KOPT-K1 (cell line): ENCODE measurements around the gene LHPP.

Source experiments
- H3K27ac ChIP-seq: fragments of 200-600 bp; sonication (generic); 2 replicates; pipeline ENCODE4 v1.5.1; 2016; ENCODE audit warnings: antibody characterized with exemption, mild to moderate bottlenecking, low read depth, low read length; ENCODE audit not compliant: poor library complexity, severe bottlenecking
- H3K36me3 ChIP-seq: fragments of 200-600 bp; sonication (generic); 2 replicates; pipeline ENCODE4 v1.5.1; 2017; ENCODE audit warnings: antibody characterized with exemption, mild to moderate bottlenecking, low read length, moderate library complexity; ENCODE audit not compliant: insufficient read depth
- H3K9me3 ChIP-seq: fragments of 200-600 bp; sonication (generic); 2 replicates; pipeline ENCODE4 v1.5.1; 2017; ENCODE audit warnings: antibody characterized with exemption, low read length, mild to moderate bottlenecking; ENCODE audit not compliant: insufficient read depth, poor library complexity, severe bottlenecking

LHPP gene

GRCh38 chr10:124458889-124459288 is 2.7 kb upstream of the LHPP start:
- Histone ChIP-seq H3K36me3 (no peaks in the 10 kb centered on the region), H3K27ac (no peak overlapping the region), H3K9me3 (no peaks in the 10 kb centered on the region)

DNA sequence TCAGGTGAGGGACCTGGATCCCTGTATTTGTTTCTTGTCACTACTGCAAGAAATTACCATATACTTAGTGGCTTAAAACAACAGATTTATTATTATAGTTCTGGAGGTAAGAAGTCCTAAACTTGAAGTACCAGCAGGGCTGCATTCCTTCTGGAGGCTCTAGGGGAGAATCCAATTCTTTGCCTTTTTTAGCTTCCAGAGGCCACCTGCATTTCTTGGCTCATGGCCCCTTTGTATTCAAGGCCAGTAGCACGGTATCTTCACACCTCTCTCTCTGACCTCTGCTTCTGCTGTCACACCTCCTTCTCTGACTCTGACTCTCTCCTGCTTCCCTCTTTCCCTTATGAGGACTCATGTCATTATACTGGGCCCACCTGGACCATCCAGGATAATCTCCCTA is 2.2 kb upstream of the LHPP start:
- H3K27ac ChIP-seq = no peak overlapping the region
- no peaks in the 10 kb centered on the region for H3K9me3 ChIP-seq
- no peaks in the 10 kb centered on the region for H3K36me3 ChIP-seq

DNA sequence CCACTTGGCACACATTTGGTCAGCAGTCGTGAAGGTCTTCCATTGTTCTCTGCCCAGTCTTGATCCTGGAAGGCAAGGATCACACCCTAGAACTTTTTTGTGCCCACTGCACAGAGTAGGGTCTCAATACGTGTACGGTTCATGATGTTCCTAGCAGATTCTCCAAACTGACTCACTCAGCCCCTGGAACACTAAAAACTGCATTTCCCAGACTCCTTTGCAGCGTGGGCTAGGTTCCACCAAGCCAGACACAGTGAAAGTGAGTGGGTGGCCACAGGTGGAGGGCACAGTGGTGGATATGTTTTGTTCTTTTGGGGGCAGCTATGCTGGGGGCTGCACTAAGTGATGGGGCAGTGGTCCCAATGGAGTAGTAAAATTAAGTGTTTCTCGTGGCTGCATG is 1.5 kb upstream of the LHPP start:
- H3K27ac ChIP-seq = no peak overlapping the region
- no peaks in the 10 kb centered on the region for H3K36me3 ChIP-seq
- no peaks in the 10 kb centered on the region for H3K9me3 ChIP-seq

DNA sequence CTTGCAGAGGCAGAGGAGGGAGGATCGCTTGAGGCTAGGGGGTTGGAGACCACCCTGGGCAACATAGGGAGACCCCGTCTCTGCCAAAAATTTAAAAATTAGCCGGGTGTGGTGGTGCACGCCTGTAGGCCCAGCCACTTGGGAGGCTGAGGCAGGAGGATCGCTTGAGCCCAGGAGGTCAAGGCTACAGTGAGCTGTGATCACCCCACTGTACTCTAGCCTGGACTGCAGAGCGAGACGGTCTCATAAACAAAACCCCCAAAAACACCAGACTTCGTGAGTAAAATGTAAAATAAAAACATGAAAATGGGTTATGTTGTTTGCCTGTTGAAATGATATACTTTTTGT is 699 bp downstream of the LHPP start:
- Histone ChIP-seq H3K36me3 (no peaks in the 10 kb centered on the region), H3K9me3 (no peaks in the 10 kb centered on the region), H3K27ac (peak overlapping the region; percentile 65)

DNA sequence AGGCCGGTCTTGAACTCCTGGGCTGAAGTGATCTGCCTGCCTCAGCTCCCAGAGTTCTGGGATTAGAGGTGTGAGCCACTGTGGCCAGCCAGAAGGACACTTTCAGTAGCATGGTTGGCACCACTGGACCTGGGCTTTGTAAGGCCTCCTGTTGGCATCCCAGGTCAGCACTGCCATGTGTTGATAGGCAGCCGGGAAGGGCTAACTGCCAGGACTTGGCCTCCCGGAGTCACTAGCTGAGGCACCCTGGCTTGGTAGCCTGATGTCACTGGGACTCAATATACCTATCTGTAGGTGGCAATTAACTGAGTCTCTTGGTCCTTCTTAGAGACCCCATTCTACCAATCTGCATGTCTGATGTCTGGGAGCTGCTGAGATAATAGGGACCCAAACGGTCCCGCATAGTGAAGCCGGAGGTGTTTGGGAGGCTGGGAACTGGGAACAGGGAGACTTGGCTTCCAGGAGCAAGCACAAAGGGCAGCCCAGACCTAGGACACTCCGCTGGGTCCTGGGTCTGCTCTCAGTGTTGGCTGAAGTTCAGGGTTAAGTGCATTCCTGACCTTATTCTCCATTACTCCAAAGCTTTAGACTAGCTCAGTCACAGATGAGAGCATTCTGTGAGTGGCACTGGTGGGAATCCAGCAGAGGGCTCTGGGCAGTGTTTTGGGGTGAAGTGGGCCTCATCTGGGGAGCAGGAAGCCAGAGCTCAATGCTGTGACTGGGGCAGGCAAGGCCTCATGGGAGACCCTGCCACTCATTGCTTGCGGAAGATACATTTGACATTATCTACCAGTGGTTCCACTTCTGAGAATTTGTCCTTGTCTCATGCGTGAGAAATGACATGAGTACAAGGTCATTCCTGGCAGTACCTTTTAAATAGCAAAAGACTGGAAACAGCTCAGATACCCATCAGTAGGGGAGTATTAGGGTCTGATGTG is 2.7 kb downstream of the LHPP start:
- Histone ChIP-seq H3K36me3 (no peaks in the 10 kb centered on the region), H3K9me3 (no peaks in the 10 kb centered on the region), H3K27ac (no peak overlapping the region)

DNA sequence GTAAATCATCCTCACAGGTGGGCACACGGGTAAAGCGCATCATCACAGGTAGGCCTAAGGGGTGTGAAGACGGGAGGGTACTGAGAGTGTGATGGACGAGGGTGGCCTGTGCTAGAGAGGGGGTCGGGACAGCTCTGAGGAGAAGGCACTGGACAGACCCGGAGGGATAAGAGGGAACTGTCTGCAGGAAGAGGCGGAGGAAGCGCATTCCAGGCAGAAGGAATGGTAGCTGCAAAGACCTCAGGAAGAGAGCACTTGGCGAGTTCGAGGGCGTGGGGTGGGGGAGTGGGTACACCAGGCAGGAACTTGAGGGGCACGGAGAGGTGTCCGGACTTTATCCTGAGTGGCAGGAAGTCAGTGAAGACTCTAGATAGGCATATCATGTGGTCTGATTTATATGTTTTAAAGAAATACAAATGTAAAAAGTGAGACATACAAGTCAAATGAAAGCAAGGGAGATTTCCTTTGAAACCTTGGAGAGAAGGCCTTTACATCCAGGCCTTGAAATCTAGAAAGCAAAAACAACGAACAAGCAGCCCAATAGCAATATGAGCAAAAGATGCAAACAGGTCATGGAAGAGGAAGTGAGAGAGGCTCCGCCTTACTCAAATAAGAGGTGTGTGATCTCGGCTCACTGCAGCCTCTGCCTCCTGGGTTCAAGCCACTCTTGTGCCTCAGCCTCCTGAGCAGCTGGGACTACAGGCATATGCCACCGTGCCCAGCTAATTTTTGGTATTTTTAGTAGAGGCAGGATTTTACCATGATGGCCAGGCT is 3.6 kb downstream of the LHPP start:
- Histone ChIP-seq H3K9me3 (no peaks in the 10 kb centered on the region), H3K27ac (no peak overlapping the region), H3K36me3 (no peaks in the 10 kb centered on the region)

- Histone ChIP-seq H3K27ac (no peak overlapping the region), H3K9me3 (no peaks in the 10 kb centered on the region), H3K36me3 (no peaks in the 10 kb centered on the region)
Measured at GRCh38 chr10:124465777-124466488, 4.3 kb downstream of the LHPP start.

GRCh38 chr10:124467165-124467564 is 5.5 kb downstream of the LHPP start:
- Histone ChIP-seq H3K27ac (no peak overlapping the region), H3K36me3 (no peaks in the 10 kb centered on the region), H3K9me3 (no peaks in the 10 kb centered on the region)

GRCh38 chr10:124468624-124469023 is 7.0 kb downstream of the LHPP start:
- Histone ChIP-seq H3K36me3 (no peaks in the 10 kb centered on the region), H3K9me3 (no peaks in the 10 kb centered on the region), H3K27ac (no peak overlapping the region)

DNA sequence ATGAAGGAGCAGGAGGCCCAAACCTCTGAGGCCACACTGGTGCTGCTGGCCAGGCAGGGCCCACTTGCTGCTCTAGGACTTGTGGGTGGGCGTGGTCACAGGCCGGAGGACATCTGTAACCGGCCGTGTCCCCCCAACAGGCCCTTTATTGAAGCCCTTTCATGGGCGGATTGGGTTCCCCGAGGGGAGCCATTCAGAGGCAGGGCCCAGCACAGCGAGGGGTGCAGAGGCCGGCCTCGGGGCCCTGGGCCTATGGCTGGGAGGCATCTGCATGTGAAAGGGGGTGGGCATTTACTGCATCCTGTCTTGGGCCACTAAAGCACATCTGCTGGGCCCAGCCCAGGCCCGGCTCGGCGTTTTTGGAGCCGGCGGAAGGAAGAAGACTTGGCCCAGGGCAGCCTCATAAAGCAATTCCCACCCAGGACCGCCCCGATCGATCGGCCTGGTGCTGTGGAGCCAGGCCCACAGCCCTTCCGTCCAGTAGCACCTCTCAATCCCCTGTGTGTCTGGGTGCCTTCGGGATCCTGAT is 8.4 kb downstream of the LHPP start:
- no peaks in the 10 kb centered on the region for H3K9me3 ChIP-seq
- H3K36me3 ChIP-seq = no peaks in the 10 kb centered on the region
- no peak overlapping the region for H3K27ac ChIP-seq

GRCh38 chr10:124470544-124471434 is 9.2 kb downstream of the LHPP start:
- Histone ChIP-seq H3K27ac (no peak overlapping the region), H3K9me3 (no peaks in the 10 kb centered on the region), H3K36me3 (no peaks in the 10 kb centered on the region)

DNA sequence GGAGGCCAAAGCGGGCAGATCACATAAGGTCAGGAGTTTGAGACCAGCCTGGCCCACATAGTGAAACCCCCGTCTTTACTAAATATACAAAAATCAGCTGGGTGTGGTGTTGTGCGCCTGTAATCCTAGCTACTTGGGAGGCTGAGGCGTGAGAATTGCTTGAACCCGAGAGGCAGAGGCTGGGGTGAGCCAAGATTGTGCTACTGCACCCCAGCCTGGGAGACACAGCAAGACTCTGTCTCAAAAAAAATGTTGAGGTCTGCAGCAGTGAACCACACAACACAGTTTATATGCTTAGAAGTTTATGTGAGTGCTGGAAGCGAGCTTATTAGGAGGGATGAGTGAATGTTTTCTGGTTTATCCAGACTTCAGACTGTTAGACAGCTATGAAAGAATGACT is 10.4 kb downstream of the LHPP start:
- Histone ChIP-seq H3K27ac (no peak overlapping the region), H3K36me3 (no peaks in the 10 kb centered on the region), H3K9me3 (no peaks in the 10 kb centered on the region)

- no peak overlapping the region for H3K27ac ChIP-seq
- H3K36me3 ChIP-seq = no peaks in the 10 kb centered on the region
- H3K9me3 ChIP-seq = no peaks in the 10 kb centered on the region
Measured at GRCh38 chr10:124473070-124473469, 11.4 kb downstream of the LHPP start.

DNA sequence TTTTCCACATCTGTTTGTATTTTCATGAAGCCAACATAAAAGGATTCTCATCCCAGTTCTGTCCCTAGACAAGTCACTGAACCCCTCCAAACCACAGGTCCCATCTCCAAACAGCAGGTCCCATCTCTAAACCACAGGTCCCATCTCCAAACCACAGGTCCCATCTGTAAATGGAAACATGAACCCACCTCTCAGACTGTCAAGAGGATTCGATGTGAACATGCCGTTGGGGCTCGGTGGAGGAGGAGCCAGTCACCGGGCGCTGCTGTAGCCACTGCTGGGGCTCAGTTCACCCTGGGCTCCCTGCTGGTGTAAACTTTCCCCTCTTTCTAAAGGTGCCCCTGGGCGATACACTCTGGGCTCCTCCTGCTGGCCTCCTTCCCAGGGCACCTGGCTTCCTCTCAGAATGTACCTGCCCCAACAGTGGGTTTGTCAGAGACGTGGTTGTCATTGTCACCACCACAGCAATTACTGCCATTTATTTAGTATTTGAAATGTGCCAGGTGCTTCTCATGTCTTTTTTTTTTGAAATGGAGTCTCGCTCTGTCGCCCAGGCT is 13.0 kb downstream of the LHPP start:
- H3K27ac ChIP-seq = no peak overlapping the region
- H3K36me3 ChIP-seq = no peaks in the 10 kb centered on the region
- H3K9me3 ChIP-seq = no peaks in the 10 kb centered on the region
